Tibial nerve (tissue), 4 donors: Measurements from ENCODE around the gene SETD7. TPM values are rescaled to one million over a fixed set of nuclear protein-coding genes. Genes with fewer than 3 reads are reported as not detected.

Experiments used
- DNase-seq, 2 donors: peaks; one replicate each; pipeline ENCODE4 v3.0.0-alpha.2; 2019; ENCODE audit warnings: low spot score in 2 of 2
- H3K27ac ChIP-seq, 4 donors: fragments of 200-600 bp; sonication (generic) in 3 of 4; one replicate each; pipeline ENCODE4 v1.5.1; 2017 to 2019; ENCODE audit warnings: mild to moderate bottlenecking in 1 of 4
- H3K27me3 ChIP-seq, 2 donors: fragments of 200-600 bp; sonication (generic) in 1 of 2; one replicate each; pipeline versions ENCODE4 v1.5.1 to v1.6.0; 2017 to 2019
- H3K36me3 ChIP-seq, 3 donors: fragments of 200-600 bp; sonication (generic); one replicate each; pipeline ENCODE4 v1.5.1; 2018 to 2019
- H3K4me1 ChIP-seq, 4 donors: fragments of 200-600 bp; sonication (generic) in 3 of 4; one replicate each; pipeline ENCODE4 v1.5.1; 2017 to 2019
- H3K4me3 ChIP-seq, 4 donors: fragments of 200-600 bp; sonication (generic) in 3 of 4; one replicate each; pipeline ENCODE4 v1.5.1; 2017 to 2019; ENCODE audit warnings: mild to moderate bottlenecking in 1 of 4, moderate library complexity in 1 of 4
- H3K9me3 ChIP-seq, 4 donors: fragments of 200-600 bp; sonication (generic) in 3 of 4; one replicate each; pipeline ENCODE4 v1.5.1; 2017 to 2019
- CTCF ChIP-seq, 5 experiments: fragments of 200-600 bp in 3 of 5; fragments of 450-650 bp in 2 of 5; sonication (generic) in 3 of 5; IDR thresholded peaks; one replicate each; pipeline ENCODE4 v1.5.1; 2016 to 2019; ENCODE audit warnings: antibody characterized with exemption in 5 of 5, mild to moderate bottlenecking in 3 of 5, moderate library complexity in 2 of 5
- EP300 ChIP-seq, 2 donors: sonication (generic); formaldehyde crosslinking; IDR thresholded peaks; one replicate each; pipeline ENCODE4 v1.6.1; 2017; ENCODE audit warnings: antibody characterized with exemption in 2 of 2, mild to moderate bottlenecking in 1 of 2
- POLR2A ChIP-seq, 2 donors: fragments of 450-650 bp; IDR thresholded peaks; one replicate each; pipeline ENCODE4 v1.6.1; 2017; ENCODE audit warnings: antibody characterized with exemption in 2 of 2, mild to moderate bottlenecking in 2 of 2, moderate library complexity in 2 of 2
- WGBS, 2 donors: methylation state at CpG; one replicate each; pipeline ENCODE4 v1.1.5; 2018; 5-methylcytosine and 5-hydroxymethylcytosine counted together
- total RNA-seq, 4 donors: library from RNA; depleted of rRNA; stranded (reverse); fragments of >200 nt; gene quantifications; one replicate each; pipeline ENCODE4 v1.1.0, GENCODE V29; 2016

Gene SETD7
- 10 to 100 TPM; 49.2 to 81.4 (median 65.7) TPM for total RNA-seq

GRCh38 chr4:139556071-139556723 lies at the start of gene SETD7:
Gene SETD7 (minus strand): TSS chr4:139556219. CDS start chr4:139556137, 82 bp downstream.
- peak within 1 kb of the TSS; percentile 94 to 99 (median 98) for H3K27ac ChIP-seq
- H3K27me3 ChIP-seq, result no peaks in the 10 kb centered on the region
- peak within 1 kb of the TSS; percentile 72 to 93 (median 87) for H3K4me3 ChIP-seq
- H3K4me1 ChIP-seq, result peaks cover 0 to 67% (median 31%) of the 10 kb centered on the region in 4 donors
- H3K36me3 ChIP-seq, result no peaks in the 10 kb centered on the region
- WGBS, 2 donors, result 0 to 1% methylated on average over 39 to 44 of the region's 61 CpGs
- TF ChIP-seq EP300 (IDR thresholded peaks at IDR 0.05) (peak in 1 of 2 donors; percentile 94), POLR2A (IDR thresholded peaks at IDR 0.05) (peak; percentile 80 to 86), CTCF (IDR thresholded peaks at IDR 0.05) (peak in 2 of 5 experiments; percentile 5 to 21)
- no peaks in the 10 kb centered on the region for H3K9me3 ChIP-seq
- DNase-seq, result peak; percentile 63 to 66

- no peak for TF ChIP-seq POLR2A (IDR thresholded peaks at IDR 0.05)
- TF ChIP-seq CTCF (IDR thresholded peaks at IDR 0.05), result no peak
- TF ChIP-seq EP300 (IDR thresholded peaks at IDR 0.05), result no peak
- H3K4me1 ChIP-seq, result peaks cover 0 to 38% (median 4%) of the 10 kb centered on the region in 4 donors
- 91 to 94% methylated on average over 3 of the region's 3 CpGs for WGBS, 2 donors
- H3K9me3 ChIP-seq, result no peaks in the 10 kb centered on the region
- H3K27me3 ChIP-seq, result no peaks in the 10 kb centered on the region
- no peak overlapping the region for H3K27ac ChIP-seq
- H3K4me3 ChIP-seq, result no peak overlapping the region
- no peak for DNase-seq
- H3K36me3 ChIP-seq, result no peaks in the 10 kb centered on the region
These were observed 49.5 kb upstream of the SETD7 start for GRCh38 chr4:139605516-139605915.

- Histone ChIP-seq H3K36me3 (no peaks in the 10 kb centered on the region), H3K4me3 (no peak overlapping the region), H3K4me1 (peaks cover 0 to 31% (median 4%) of the 10 kb centered on the region in 4 donors), H3K27me3 (no peaks in the 10 kb centered on the region), H3K9me3 (no peaks in the 10 kb centered on the region), H3K27ac (no peak overlapping the region)
- 74 to 78% methylated on average over 3 of the region's 3 CpGs for WGBS, 2 donors
- peak; percentile 45 to 58 (median 52) for TF ChIP-seq CTCF (IDR thresholded peaks at IDR 0.05)
- no peak for TF ChIP-seq POLR2A (IDR thresholded peaks at IDR 0.05)
- DNase-seq, result peak in 1 of 2 donors; percentile 84
These were observed 47.8 kb upstream of the SETD7 start for GRCh38 chr4:139603576-139604410.

GRCh38 chr4:139602776-139603360 lies 46.8 kb upstream of the SETD7 start:
- no peak for DNase-seq
- peaks cover 0 to 22% (median 4%) of the 10 kb centered on the region in 4 donors for H3K4me1 ChIP-seq
- no peak overlapping the region for H3K4me3 ChIP-seq
- no peaks in the 10 kb centered on the region for H3K27me3 ChIP-seq
- H3K36me3 ChIP-seq, result no peaks in the 10 kb centered on the region
- 63 to 66% methylated on average over 6 of the region's 6 CpGs for WGBS, 2 donors
- H3K27ac ChIP-seq, result no peak overlapping the region
- no peaks in the 10 kb centered on the region for H3K9me3 ChIP-seq
- TF ChIP-seq POLR2A (IDR thresholded peaks at IDR 0.05) (no peak), CTCF (IDR thresholded peaks at IDR 0.05) (no peak), EP300 (IDR thresholded peaks at IDR 0.05) (no peak)
